Omental fat pad (tissue), 4 donors: ENCODE data around the gene SKA2. TPM values are rescaled to one million over a fixed set of nuclear protein-coding genes. Genes with fewer than 3 reads are reported as not detected.
"Not testable (repeated sequence)": the region's sequence is repeated elsewhere in the genome, so short reads cannot be mapped to it uniquely, and the experiment has no call there.

Experiments used
- ATAC-seq: fragments of 150-250 bp; one replicate; pipeline ENCODE4 v1.9.1; 2016; ENCODE audit warnings: mild to moderate bottlenecking, moderate library complexity; ENCODE audit not compliant: low FRiP score
- DNase-seq: peaks from one replicate; pipeline ENCODE4 v3.0.0-alpha.2; 2019; ENCODE audit warnings: low spot score
- total RNA-seq, 4 donors: library from RNA; depleted of rRNA; stranded (reverse); fragments of >200 nt; gene quantifications; one replicate each; pipeline ENCODE4 v1.1.0, GENCODE V29; 2016
- TF ChIP-seq, protein P1 (sequence below), 3 donors: fragments of 450-650 bp; IDR thresholded peaks; one replicate each; pipeline ENCODE4 v1.5.1; 2016 to 2017; ENCODE audit warnings: antibody characterized with exemption in 3 of 3, mild to moderate bottlenecking in 3 of 3, moderate library complexity in 2 of 3

SKA2 gene
- total RNA-seq, 4 donors from 2014 or later, result 11.8 to 28.4 (median 20.2) TPM

DNA sequence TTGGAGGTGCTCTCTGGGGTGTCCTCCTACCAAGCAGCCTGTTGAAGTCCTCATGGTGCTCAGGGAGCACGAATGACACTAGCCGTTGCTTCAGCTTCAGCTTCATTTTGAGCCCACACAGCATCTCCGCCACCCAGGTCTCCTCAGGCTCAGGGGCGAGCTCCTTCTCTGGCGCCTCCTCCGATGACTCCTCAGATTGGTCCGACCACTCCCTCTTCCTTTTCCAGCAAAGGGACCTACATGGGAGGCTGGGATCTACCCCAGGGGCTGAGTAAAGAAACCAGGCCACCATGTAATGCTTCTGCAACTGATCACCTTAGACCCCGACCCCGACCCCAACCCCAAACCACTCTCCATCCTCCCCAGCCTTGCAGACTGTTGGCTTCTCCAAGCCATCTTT is 26.5 kb upstream of the SKA2 start:
- TF ChIP-seq, protein P1, sequence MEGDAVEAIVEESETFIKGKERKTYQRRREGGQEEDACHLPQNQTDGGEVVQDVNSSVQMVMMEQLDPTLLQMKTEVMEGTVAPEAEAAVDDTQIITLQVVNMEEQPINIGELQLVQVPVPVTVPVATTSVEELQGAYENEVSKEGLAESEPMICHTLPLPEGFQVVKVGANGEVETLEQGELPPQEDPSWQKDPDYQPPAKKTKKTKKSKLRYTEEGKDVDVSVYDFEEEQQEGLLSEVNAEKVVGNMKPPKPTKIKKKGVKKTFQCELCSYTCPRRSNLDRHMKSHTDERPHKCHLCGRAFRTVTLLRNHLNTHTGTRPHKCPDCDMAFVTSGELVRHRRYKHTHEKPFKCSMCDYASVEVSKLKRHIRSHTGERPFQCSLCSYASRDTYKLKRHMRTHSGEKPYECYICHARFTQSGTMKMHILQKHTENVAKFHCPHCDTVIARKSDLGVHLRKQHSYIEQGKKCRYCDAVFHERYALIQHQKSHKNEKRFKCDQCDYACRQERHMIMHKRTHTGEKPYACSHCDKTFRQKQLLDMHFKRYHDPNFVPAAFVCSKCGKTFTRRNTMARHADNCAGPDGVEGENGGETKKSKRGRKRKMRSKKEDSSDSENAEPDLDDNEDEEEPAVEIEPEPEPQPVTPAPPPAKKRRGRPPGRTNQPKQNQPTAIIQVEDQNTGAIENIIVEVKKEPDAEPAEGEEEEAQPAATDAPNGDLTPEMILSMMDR (IDR thresholded peaks at IDR 0.05), result no peak
- no peak for ATAC-seq
- no peak for DNase-seq

DNA sequence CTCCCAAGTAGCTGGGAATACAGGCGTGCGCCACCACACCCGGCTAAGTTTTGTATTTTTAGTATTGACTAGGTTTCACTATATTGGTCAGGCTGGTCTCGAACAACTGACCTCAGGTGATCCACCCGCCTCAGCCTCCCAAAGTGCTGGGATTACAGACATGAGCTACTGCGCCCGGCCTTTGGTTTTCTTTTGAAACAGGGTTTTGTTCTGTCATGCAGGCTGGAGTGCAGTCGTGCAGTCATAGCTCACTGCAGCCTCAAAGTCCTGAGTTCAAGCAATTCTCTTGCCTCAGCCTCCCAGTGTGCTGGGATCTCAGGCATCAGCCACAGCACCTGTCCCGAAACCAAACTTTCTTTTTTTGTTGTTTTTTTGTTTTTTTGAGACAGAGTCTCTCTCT is 25.6 kb upstream of the SKA2 start:
- no peak for ATAC-seq
- DNase-seq, result no peak
- TF ChIP-seq, protein P1 (IDR thresholded peaks at IDR 0.05), result no peak

DNA sequence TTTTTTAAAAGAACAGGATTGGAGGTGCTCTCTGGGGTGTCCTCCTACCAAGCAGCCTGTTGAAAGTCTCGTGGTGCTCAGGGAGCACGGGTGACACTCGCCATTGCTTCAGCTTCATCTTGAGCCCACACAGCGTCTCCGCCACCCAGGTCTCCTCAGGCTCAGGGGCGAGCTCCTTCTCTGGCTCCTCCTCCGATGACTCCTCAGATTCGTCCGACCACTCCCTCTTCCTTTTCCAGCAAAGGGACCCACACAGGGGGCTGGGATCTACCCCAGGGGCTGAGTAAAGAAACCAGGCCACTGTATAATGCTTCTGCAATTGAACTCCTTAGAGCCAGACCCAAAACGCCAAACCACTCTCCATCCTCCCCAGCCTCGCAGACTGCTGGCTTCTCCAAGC is 24.6 kb upstream of the SKA2 start:
- ATAC-seq, DNase-seq: not testable (repeated sequence)

DNA sequence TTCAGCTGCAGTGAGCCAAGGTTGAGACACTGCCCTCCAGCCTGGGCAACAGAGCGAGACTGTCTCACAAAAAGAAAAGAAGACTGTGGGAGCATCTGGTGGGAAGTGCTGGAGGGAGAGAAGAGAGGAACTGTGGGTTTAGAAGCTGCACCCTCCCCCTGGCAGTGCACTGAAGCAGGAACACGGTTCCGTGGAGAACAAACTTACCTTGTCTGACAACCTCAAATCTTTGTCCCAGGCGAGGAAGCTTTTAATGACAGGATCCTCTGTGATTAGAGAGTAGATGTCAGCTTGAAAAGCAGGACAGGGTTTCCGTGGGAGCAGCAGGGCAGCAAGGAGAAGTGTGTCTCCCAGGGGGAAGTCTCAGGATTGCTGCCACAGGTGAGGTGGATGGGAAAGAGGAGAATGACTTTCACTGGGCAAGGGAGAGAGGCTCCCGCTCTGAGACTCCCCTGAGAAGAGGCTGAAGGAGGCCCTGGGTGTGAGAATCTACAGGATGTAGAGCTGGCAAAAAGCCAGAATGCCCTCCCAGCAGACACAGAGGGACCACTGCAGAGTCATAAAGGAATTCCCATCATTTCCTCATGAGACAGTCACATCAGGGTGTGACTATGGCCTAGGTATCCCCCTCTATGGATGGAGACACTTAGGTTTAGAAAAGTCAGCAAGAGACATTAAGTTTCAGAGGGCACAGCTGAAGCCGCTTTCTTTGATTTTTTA is 23.4 kb upstream of the SKA2 start:
- DNase-seq, result no peak
- TF ChIP-seq, protein P1 (IDR thresholded peaks at IDR 0.05), result no peak
- ATAC-seq, result no peak

DNA sequence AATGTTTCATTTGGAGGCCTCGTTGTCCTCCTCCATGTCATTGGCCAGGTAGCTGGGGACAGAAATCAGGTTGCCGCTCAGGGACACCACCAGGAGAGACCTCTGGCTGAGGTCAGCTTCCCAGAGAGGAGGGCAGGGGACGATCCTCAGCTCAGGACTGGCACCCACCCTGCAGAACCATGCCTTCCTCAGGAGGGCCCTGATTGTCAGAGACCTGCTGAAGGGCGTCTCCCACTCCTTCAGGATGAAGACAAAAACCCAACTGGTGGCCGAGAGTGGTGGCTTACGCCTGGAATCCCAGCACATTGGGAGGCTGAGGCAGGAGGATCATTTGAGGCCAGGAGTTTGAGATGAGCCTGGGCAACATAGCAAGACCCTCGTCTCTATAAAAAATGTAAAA is 20.1 kb upstream of the SKA2 start:
- no peak for ATAC-seq
- no peak for DNase-seq
- TF ChIP-seq, protein P1 (IDR thresholded peaks at IDR 0.05), result no peak

DNA sequence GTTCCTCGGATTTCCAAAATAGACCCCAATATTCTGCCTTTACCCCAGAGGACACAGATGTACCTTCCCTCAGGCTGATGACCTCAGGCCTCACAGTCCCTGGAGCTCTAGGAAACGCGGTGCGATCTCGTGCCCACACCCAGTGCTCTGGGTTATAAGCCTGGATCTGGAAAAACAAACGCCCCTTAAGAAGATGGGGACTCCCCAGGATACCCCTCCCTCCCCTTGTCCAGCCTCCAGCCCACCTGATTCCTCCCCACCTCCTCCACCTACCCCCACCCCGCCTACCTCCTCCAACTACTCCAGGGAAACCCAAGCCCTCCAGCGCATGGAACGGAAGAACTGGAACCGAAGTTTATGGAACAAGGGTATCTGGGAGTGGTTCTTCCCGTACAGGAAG is 19.7 kb upstream of the SKA2 start:
- ATAC-seq (no peak), DNase-seq (no peak)
- TF ChIP-seq, protein P1 (IDR thresholded peaks at IDR 0.05), result no peak

DNA sequence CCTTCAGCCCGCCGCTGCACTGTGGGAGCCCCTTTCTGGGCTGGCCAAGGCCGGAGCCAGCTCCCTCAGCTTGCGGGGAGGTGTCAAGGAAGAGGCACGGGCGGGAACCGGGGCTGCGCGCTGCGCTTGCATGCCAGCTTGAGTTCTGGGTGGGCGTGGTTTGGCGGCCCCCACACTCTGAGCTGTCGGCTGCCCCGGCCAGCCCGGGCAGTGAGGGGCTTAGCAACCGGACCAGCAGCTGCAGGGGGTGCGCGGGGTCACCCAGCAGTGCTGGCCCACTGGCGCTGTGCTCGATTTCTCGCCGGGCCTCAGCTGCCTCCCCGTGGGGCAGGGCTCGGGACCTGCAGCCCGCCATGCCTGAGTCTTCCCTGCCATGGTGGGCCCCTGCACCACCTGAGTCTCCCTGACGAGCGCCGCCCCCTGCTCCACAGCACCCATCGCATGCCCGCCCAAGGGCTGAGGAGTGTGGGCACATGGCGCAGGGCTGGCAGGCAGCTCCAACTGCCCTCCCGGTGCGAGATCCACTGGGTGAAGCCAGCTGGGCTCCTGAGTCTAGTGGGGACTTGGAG is 17.5 kb upstream of the SKA2 start:
- no peak for DNase-seq
- ATAC-seq, result no peak
- TF ChIP-seq, protein P1 (IDR thresholded peaks at IDR 0.05), result no peak
